DMS53 treated with DMSO at 0.1 percent for 48 hours (cell line): ENCODE data around the gene CYBRD1.

Source experiments
- DNase-seq: peaks from one replicate; lab custom pipeline; 2025; ENCODE audit not compliant: unreplicated experiment; lab: John Stamatoyannopoulos, UW

The CYBRD1 gene

DNA sequence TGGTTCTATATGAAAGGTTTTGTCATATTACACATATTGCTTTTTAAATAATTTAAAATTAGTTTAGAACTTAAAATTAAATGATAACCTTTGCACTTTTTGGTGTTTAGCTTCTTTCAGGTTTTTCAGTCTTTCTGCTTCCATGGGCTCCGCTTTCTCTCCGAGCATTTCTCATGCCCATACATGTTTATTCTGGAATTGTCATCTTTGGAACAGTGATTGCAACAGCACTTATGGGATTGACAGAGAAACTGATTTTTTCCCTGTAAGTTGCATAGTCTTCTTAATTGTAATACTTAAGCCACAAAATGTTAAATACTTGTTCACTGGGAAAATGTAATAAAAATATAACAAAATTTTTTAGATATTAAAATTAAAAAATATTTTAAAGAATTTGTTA lies 31.0 kb downstream of the CYBRD1 start:
- DNase-seq, result no peak

DNA sequence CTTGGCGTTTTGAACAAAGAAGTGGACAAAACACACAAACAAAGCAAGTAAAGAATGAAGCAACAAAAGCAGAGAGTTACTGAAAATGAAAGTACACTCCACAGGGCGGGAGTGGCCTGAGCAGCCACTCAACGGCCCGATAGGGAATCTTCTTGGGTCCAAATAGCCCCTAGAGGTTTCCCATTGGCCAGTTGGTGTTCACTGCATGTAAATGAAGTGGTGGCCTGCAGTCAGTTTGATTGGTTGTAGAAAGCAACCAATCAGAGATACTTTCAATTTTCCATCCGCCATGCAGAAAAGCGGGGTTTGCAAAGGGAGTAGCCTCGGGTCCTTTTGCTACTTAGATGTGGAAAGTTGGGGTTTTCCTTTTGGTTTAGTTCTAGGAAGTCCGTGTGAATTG lies 31.6 kb downstream of the CYBRD1 start:
- peak; percentile 98 for DNase-seq

DNA sequence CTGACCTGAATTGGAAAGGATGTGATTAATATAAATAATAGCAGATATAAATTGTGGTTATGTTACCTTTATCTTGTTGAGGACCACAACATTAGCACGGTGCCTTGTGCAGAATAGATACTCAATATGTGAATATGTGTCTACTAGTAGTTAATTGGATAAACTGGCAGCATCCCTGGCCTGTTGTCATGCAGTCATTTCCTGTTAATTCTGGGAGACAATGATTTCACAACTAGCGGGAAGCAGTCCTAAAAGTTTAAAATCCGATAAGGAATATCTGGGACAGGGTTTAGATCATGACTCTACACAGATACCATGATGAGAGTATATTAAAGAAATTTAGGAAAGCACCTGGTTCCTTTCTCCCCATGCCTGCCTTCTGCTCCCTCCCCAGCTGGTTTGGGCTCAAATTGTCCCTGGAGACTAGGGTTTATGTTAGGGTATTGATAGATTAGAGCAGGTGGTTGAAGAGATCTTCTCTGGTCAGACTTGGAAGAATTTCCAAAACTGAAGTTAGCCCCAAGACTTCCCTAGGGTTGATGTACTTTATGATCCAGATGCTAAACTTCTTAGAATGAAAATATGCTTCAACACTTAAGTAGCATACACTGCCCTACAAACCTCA lies 32.8 kb downstream of the CYBRD1 start:
- DNase-seq, result no peak

- no peak for DNase-seq
Measured at GRCh38 chr2:171557363-171557762, 35.1 kb downstream of the CYBRD1 start.

GRCh38 chr2:171563301-171563700 lies 41.0 kb downstream of the CYBRD1 start:
- no peak for DNase-seq

DNA sequence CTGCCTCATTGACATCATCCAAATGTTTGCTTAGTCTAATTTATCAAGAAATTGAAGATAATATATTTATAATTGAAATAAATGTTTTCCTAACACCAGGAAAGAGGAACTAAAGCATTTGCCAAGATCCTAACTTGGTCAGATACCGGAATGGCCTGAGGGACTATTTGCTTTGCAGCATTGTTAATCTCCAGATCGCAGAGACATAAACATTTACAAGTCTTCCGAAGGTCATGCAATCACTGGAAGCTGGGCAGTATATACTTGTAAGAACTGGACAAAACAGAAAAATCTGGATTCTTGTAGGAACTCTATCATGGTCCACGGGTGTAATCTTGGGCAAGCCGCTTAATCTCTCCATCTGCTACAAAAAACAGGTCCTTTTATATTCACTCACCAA lies 42.2 kb downstream of the CYBRD1 start:
- DNase-seq, result no peak

DNA sequence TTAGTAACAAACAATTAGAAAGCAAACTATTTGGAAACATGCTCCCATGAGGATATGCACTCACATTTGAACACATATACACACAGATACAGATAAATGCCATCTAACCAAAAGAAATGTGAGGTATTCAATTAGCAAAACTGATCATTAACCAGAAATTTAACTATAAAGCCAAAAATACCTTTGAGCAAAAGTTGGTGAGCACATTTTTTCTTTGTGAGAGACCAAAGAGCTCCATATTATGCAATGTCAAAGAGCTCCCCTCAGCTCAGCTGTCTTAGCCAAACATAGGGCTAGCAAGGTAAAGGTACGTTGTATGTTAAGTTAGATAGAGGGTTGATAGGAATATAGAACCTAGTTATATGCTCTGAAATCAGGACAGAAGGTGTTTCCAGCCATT lies 43.8 kb downstream of the CYBRD1 start:
- DNase-seq, result no peak

GRCh38 chr2:171566753-171567152 lies 44.5 kb downstream of the CYBRD1 start:
- no peak for DNase-seq

GRCh38 chr2:171568089-171568488 lies 45.8 kb downstream of the CYBRD1 start:
- no peak for DNase-seq

DNA sequence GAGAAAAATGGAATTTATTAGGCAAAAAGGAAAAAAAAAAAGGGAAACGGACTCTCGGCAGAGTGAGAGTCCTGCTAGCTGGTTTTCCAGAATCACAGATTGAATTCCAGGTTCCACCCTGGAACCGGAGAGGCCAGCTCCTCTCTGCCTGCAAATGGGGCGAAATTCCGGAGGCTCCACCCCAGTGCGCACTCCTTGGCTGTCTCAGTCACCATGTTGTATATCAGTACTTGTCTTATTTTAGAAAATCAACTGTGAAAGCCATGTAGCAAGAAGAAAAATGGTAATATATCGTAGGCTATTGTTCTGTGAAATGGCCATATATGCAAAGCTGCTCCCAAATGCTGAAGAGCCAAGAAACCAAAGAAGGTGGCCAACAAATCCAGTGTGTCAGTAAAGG lies 49.4 kb downstream of the CYBRD1 start:
- DNase-seq, result no peak

GRCh38 chr2:171574149-171574795 lies 52.0 kb downstream of the CYBRD1 start:
- peak; percentile 81 for DNase-seq

GRCh38 chr2:171575606-171576005 lies 53.3 kb downstream of the CYBRD1 start:
- no peak for DNase-seq

DNA sequence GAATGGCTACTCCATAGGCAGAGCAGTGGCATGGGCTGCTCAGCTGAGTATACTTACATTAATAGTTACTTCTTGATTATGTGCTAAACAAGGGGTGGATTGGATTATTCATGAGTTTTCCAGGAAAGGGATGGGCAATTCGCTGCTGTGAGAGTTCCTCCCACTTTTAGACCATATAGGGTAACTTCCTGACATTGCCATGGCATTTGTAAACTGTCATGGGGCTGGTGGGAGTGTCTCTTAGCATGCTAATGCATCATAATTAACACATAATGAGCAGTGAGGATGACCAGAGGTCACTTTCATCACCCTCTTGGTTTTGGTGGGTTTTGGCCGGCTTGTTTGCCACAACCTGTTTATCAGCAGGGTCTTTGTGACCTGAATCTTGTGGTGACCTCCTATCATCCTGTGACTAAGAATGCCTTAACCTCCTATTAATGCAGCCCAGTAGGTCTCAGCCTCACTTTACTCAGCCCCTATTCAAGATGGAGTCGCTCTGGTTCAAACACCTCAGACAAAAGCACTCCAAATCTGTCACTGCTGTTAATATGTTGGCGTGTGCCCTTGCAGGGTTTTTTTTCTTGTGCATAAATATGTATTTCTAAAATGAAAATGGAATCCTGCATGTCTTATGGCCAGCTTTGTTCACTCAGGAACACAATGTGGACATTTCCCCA lies 56.0 kb downstream of the CYBRD1 start:
- no peak for DNase-seq

GRCh38 chr2:171579481-171579880 lies 57.2 kb downstream of the CYBRD1 start:
- DNase-seq, result peak; percentile 64

- DNase-seq, result no peak
Measured at GRCh38 chr2:171583566-171583965, 61.3 kb downstream of the CYBRD1 start.

DNA sequence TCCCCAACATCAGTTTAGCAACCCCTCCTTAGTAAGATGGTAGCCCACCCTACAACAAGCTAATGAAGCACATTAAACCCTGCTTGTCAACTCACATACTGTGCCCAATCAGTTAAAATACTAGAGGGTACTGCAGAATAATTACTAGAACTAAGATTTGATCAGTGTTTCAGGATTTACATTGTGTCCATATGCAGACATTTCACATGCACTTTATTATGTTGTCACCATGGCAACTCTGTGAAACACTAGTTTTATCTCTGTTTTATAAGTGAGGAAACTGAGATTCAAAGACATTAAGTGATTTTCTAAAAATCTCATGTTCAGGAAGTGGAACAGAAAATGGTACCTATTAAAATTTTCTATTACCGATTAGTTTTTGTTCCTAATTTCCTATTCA lies 61.7 kb downstream of the CYBRD1 start:
- no peak for DNase-seq

DNA sequence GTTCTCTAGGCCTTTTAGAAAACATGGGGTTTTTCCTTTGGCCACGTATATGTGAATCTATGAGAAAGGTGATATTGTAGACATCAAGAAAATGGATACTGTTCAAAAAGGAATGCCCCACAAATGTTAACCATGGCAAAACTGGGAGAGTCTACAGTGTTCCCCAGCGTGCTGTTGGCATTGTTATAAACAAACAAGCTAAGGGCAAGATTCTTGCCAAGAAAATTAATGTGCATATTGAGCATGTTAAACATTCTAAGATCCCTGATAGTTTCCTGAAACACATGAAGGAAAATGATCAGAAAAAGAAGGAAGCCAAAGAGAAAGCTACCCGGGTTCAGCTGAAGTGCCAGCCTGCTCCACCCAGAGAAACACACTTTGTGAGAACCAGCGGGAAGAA lies 64.9 kb downstream of the CYBRD1 start:
- no peak for DNase-seq

- no peak for DNase-seq
Measured at GRCh38 chr2:171587567-171587966, 65.3 kb downstream of the CYBRD1 start.

DNA sequence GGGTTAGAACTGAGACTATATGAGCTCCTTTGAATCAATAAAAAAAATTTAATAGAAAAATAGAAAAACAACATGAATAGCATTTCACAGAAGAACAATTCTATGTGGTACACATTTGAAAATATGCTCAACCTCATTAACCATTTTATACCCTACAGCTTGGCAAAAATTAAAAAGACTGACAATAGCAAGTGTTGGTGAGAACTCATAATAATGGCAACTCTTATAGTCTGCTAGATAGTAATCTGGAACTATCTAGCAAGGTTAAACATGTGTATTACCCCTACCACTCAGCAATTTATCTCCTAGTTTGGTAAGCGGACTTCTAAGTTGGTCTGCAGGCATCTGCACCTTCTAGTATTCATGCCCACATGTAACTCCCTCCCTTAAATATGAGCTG lies 67.8 kb downstream of the CYBRD1 start:
- no peak for DNase-seq

GRCh38 chr2:171592036-171592555 lies 69.8 kb downstream of the CYBRD1 start:
- no peak for DNase-seq

- no peak for DNase-seq
Measured at GRCh38 chr2:171595456-171595855, 73.2 kb downstream of the CYBRD1 start.

DNA sequence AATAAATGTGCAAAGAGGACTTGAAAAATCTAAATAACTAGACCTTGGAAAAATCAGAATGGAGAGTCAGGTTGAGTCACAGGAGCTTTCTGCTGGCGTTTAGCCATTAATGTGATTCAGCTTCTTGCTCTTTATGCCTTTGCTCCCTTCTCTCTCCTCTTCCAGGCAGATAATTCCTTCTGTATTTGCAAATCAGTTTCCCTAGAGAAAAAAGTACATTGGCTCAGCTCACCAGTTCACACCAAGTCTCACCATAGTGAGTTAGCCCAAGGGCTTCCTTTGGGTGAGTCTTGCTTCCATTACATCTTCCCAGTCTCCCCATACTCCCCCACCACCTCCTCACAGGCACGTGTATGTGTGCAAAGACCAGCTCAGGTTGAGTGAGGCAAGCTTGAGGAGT lies 73.6 kb downstream of the CYBRD1 start:
- no peak for DNase-seq
